T-cell (primary cell): ENCODE measurements around the gene SRGAP1. TPM values are rescaled to one million over a fixed set of nuclear protein-coding genes. Genes with fewer than 3 reads are reported as not detected.
"Not testable (repeated sequence)": the region's sequence is repeated elsewhere in the genome, so short reads cannot be mapped to it uniquely, and the experiment has no call there.

Experiments
- ATAC-seq, 4 experiments: fragments of 200-7000 bp in 3 of 4; fragments of 150-1000 bp in 1 of 4; cut with Tn5 transposase; replicated peaks in 1 of 4; 1 replicate in 3 of 4; 2 replicates in 1 of 4; pipeline ENCODE4 v1.10.0; 2021; ENCODE audit warnings: moderate library complexity in 3 of 4, mild to moderate bottlenecking in 2 of 4, moderate number of reproducible peaks in 1 of 4
- CTCF ChIA-PET, 2 donors: fragments of 300-600 bp; sonication (Branson Sonifier 250); formaldehyde crosslinking; loops; one replicate each; lab custom pipeline; 2022; ENCODE audit warnings: antibody characterized with exemption in 2 of 2; lab: Charles Lee
- POLR2A ChIA-PET, 2 donors: fragments of 300-600 bp; sonication (Branson Sonifier 250); formaldehyde crosslinking; loops; one replicate each; lab custom pipeline; 2022; ENCODE audit warnings: antibody characterized with exemption in 2 of 2; lab: Charles Lee
- DNase-seq, 35 experiments: peaks; one replicate each; pipeline versions ENCODE4 v3.0.0 to v3.0.0-alpha.2; 2013 to 2023
- H3K27ac ChIP-seq: one replicate; pipeline ENCODE4 v1.5.1; 2013; ENCODE audit warnings: low read length
- H3K27me3 ChIP-seq, 2 experiments: replicated peaks in 1 of 2; 1 replicate in 1 of 2; 2 replicates in 1 of 2; pipeline versions ENCODE4 v1.6.1 to v1.7.0; 2013; ENCODE audit warnings: low read length in 1 of 2, mixed read lengths in 1 of 2; ENCODE audit not compliant: control insufficient read depth in 2 of 2, insufficient read depth in 2 of 2; ENCODE audit errors: extremely low read depth in 1 of 2
- H3K36me3 ChIP-seq, 2 donors: 1 replicate in 1 of 2; 2 replicates in 1 of 2; pipeline versions ENCODE4 v1.6.1 to v1.7.0; 2013; ENCODE audit warnings: low read length in 1 of 2; ENCODE audit not compliant: control insufficient read depth in 2 of 2, insufficient read depth in 1 of 2; ENCODE audit errors: extremely low read depth in 1 of 2
- H3K4me1 ChIP-seq, 2 experiments: 1 replicate in 1 of 2; 2 replicates in 1 of 2; pipeline versions ENCODE4 v1.6.1 to v1.7.0; 2013; ENCODE audit warnings: low read length in 2 of 2, mixed read lengths in 1 of 2; ENCODE audit not compliant: insufficient read depth in 2 of 2, control insufficient read depth in 1 of 2; ENCODE audit errors: extremely low read depth in 1 of 2
- H3K4me3 ChIP-seq, 2 donors: 1 replicate in 1 of 2; 2 replicates in 1 of 2; pipeline versions ENCODE4 v1.5.1 to v1.7.0; 2013; ENCODE audit warnings: mild to moderate bottlenecking in 2 of 2, low read length in 1 of 2, moderate library complexity in 1 of 2; ENCODE audit not compliant: control insufficient read depth in 1 of 2; ENCODE audit errors: extremely low read depth in 1 of 2
- H3K9me3 ChIP-seq: 2 replicates; pipeline ENCODE4 v1.7.0; 2013
- H3K27ac Mint-ChIP-seq, 2 donors: one replicate each; pipeline ENCODE4 v1.8.0; 2020 to 2021; ENCODE audit warnings: mild to moderate bottlenecking in 2 of 2, mixed read lengths in 2 of 2
- H3K27me3 Mint-ChIP-seq, 2 donors: one replicate each; pipeline ENCODE4 v1.8.0; 2021 to 2022; ENCODE audit warnings: mixed read lengths in 2 of 2
- H3K36me3 Mint-ChIP-seq: one replicate; pipeline ENCODE4 v1.8.0; 2021; ENCODE audit warnings: mixed read lengths
- H3K4me1 Mint-ChIP-seq, 3 donors: one replicate each; pipeline ENCODE4 v1.8.0; 2020 to 2022; ENCODE audit warnings: mixed read lengths in 3 of 3, mild to moderate bottlenecking in 1 of 3
- H3K4me3 Mint-ChIP-seq, 3 donors: one replicate each; pipeline ENCODE4 v1.8.0; 2020 to 2022; ENCODE audit warnings: mild to moderate bottlenecking in 3 of 3, mixed read lengths in 3 of 3, moderate library complexity in 3 of 3
- H3K9me3 Mint-ChIP-seq, 3 donors: one replicate each; pipeline ENCODE4 v1.8.0; 2020 to 2022; ENCODE audit warnings: mixed read lengths in 3 of 3
- WGBS: methylation state at CpG from one replicate; pipeline ENCODE4 v1.1.5; 2013; ENCODE audit warnings: missing lambda C conversion rate; ENCODE audit not compliant: insufficient coverage; 5-methylcytosine and 5-hydroxymethylcytosine counted together
- total RNA-seq, 35 experiments: library from RNA in 6 of 35; stranded (reverse) in 6 of 35; fragments of 120-200 nt in 1 of 35; gene quantifications; one replicate each; pipeline versions ENCODE4 v1.2.1 to v1.2.4 and lab custom pipeline; 2013 to 2026

SRGAP1 gene
- total RNA-seq, 5 donors from 2014 or later (not counting 1 experiment from before 2014, with no cell fraction given): 0.07 to 0.38 (median 0.17) TPM; not detected in 1

DNA sequence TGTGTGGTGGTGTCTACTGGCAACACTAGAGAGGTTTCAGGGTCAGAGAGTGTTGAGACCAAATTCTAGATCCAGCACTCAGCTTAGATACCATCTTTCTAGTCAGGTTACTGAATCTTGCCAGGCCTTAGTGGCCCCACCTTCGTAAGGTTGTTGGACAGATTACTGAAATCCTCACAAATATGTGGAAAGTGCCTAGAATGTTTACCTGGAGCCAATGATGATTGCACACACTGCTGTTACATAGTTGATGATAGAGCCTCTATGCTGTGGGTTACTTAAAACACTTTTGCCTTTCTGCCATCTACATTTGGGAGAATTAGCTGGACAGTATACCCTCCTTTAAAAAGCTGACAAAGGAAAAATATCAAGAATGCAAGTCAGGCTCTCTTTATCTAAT lies 33.2 kb downstream of the SRGAP1 start:
- Histone ChIP-seq H3K27ac (no peak overlapping the region), H3K4me1 (no peaks in the 10 kb centered on the region), H3K9me3 (no peaks in the 10 kb centered on the region), H3K36me3 (no peaks in the 10 kb centered on the region), H3K4me3 (no peak overlapping the region), H3K27me3 (peaks cover 0 to 3% of the 10 kb centered on the region in 2 experiments)
- Mint-ChIP-seq H3K27ac (no peak overlapping the region), H3K4me1 (no peaks in the 10 kb centered on the region), H3K4me3 (no peak overlapping the region), H3K27me3 (peaks cover 3 to 25% of the 10 kb centered on the region in 2 donors), H3K36me3 (no peaks in the 10 kb centered on the region), H3K9me3 (no peaks in the 10 kb centered on the region)
- ATAC-seq (no peak), DNase-seq (no peak)
- ChIA-PET POLR2A (no interaction called here), CTCF (no interaction called here)
- WGBS: no CpG with 5 or more reads among the region's 1 CpG

DNA sequence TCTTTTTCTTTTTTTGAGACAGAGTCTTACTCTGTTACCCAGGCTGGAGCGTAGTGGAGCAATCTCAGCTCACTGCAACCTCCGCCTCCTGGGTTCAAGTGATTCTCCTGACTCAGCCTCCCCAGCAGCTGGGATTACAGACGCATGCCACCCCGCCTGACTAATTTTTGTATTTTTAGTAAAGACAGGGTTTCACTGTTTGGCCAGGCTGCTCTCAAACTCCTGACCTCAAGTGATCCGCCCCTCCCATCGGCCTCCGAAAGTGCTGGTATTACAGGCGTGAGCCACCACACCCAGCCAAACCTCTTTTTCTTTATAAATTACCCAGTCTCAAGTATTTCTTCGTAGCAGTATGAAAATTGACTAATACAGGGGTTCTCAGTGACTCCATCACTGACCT lies 35.7 kb downstream of the SRGAP1 start:
- H3K4me3 Mint-ChIP-seq, H3K4me1 ChIP-seq, H3K4me3 ChIP-seq, H3K9me3 Mint-ChIP-seq, H3K4me1 Mint-ChIP-seq, ATAC-seq, CTCF ChIA-PET, H3K27me3 ChIP-seq, H3K36me3 Mint-ChIP-seq, H3K36me3 ChIP-seq, H3K27ac Mint-ChIP-seq, DNase-seq, H3K9me3 ChIP-seq, POLR2A ChIA-PET, H3K27ac ChIP-seq: not testable (repeated sequence)
- WGBS: 91% methylated on average over 4 of the region's 9 CpGs
- H3K27me3 Mint-ChIP-seq: peaks cover 0 to 15% of the 10 kb centered on the region in 2 donors

DNA sequence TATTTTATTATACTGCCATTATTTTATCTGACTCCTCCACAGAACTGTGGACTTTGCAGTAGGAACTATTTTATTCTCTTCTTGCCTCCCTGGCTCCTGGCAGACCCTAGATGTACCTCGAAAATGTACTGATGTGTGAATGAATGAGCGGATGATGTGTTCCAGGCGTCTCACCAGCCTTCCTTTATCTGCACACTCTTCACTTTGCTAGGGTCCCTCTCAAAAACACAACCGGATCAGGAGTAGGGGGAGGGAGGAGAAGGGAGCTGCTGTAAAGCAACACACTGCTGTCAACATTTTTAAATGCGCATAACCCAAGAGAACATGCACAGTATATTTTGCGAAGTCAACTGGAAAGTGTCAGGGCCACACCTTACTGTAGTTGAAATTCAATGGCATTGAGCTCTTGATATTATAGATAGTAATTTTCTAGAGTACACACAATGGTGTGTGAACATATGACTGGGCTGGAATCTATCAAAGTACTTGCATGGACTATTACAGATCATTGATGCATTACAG lies 36.3 kb downstream of the SRGAP1 start:
- CTCF ChIA-PET: no interaction called here
- Histone ChIP-seq H3K4me1 (no peaks in the 10 kb centered on the region), H3K36me3 (no peaks in the 10 kb centered on the region), H3K9me3 (no peaks in the 10 kb centered on the region), H3K27me3 (peaks cover 0 to 3% of the 10 kb centered on the region in 2 experiments), H3K4me3 (no peak overlapping the region), H3K27ac (no peak overlapping the region)
- WGBS: 100% methylated on average over 1 of the region's 6 CpGs
- Mint-ChIP-seq H3K27me3 (peaks cover 0 to 15% of the 10 kb centered on the region in 2 donors), H3K4me1 (no peaks in the 10 kb centered on the region), H3K9me3 (no peaks in the 10 kb centered on the region), H3K4me3 (no peak overlapping the region), H3K36me3 (no peaks in the 10 kb centered on the region), H3K27ac (no peak overlapping the region)
- no peak for DNase-seq
- ATAC-seq: no peak
- POLR2A ChIA-PET: no interaction called here

DNA sequence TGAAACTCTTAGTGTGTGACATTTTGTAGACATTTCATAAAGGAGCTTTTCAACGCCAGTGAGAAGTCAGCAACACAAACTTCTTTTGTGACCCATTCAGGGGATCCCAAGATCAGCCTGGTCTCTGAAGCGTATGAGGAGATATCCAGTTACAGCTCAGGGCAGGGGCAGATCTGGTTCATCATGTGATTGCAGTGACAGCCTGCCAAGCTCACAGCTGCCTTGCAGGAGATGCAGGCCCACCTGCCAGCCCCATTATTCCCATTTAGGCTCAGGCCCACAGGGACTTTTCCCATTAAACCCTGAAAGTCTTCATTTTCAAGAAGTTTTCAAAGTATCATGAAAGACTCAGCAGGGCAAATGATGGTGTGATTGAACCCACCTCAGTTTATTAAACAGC lies 38.3 kb downstream of the SRGAP1 start:
- Mint-ChIP-seq H3K27ac (no peak overlapping the region), H3K4me3 (no peak overlapping the region), H3K4me1 (no peaks in the 10 kb centered on the region), H3K36me3 (no peaks in the 10 kb centered on the region), H3K9me3 (no peaks in the 10 kb centered on the region), H3K27me3 (peaks cover 0 to 19% of the 10 kb centered on the region in 2 donors)
- DNase-seq (no peak), ATAC-seq (no peak)
- no peaks in the 10 kb centered on the region for H3K4me1 ChIP-seq
- H3K27ac ChIP-seq: no peak overlapping the region
- H3K36me3 ChIP-seq: no peaks in the 10 kb centered on the region
- H3K27me3 ChIP-seq: peaks cover 0 to 2% of the 10 kb centered on the region in 2 experiments
- 94% methylated on average over 2 of the region's 2 CpGs for WGBS
- ChIA-PET CTCF (no interaction called here), POLR2A (no interaction called here)
- H3K4me3 ChIP-seq: no peak overlapping the region
- H3K9me3 ChIP-seq: no peaks in the 10 kb centered on the region

DNA sequence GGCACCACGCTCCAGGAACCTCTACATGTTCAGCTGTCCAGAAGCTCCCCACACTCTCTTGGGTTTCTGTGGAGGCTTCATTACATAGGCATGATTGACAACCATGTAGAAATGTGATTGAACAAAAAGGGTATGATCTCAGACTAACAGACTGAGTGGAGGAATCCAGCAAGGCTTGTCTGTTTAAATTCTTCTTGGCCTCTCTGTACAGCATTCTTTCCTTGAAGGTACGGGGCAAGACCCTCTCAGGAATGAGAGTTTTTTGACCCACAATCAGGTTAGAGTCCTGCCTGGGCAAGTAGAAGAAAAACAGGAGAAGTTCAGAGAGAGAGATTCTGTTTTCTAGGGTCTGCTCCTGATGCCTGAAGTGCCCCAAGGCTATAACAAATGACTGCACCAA lies 40.9 kb downstream of the SRGAP1 start:
- Histone ChIP-seq H3K4me1 (no peaks in the 10 kb centered on the region), H3K9me3 (no peaks in the 10 kb centered on the region), H3K36me3 (no peaks in the 10 kb centered on the region), H3K4me3 (no peak overlapping the region), H3K27me3 (peaks cover 0 to 7% of the 10 kb centered on the region in 2 experiments), H3K27ac (no peak overlapping the region)
- Mint-ChIP-seq H3K4me3 (no peak overlapping the region), H3K4me1 (no peaks in the 10 kb centered on the region), H3K36me3 (no peaks in the 10 kb centered on the region), H3K9me3 (no peaks in the 10 kb centered on the region), H3K27ac (no peak overlapping the region), H3K27me3 (peaks cover 5 to 13% of the 10 kb centered on the region in 2 donors)
- CTCF ChIA-PET: no interaction called here
- ATAC-seq (no peak), DNase-seq (no peak)
- WGBS: no CpG with 5 or more reads among the region's 2 CpGs
- POLR2A ChIA-PET: interaction anchor here in 1 of 2 donors (0.5 kb wide), 1 partner anchor 84 kb away, joined by 5 read pairs; no protein-coding TSS in a partner anchor

DNA sequence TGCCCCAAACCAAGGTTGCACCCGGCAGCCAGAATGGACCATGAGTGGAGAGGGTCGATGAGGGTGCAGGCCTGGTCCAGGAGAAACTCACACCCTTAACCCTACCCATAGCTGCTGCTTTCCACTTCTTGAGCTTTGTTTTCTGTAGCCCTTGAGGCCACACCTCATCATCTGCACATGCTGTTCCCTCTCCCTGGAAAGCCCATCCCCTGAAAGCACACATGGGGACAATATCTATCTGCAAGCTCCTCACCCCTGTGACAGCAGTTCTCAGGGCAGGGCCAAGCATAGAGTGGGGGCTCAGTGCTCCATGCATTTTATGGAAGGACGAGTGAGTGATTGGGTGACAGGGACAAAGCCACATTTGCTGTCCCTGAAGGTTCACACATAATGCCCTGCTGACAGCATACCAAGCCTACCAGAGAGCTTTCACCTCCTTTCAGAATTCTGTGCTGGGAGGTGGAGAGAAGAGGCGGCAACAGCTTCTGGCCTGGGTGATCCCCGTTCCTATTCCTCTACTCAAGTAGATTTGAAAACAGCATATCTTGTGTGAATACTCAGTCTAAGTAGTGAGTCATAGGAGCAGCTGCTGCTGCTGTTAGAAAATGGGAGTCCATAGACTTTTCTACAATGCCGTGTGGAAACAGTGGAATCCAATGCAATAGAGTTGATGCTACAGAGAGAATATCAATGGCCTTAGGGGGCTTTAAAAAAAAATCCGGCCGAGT lies 44.6 kb downstream of the SRGAP1 start:
- Mint-ChIP-seq H3K4me1 (no peaks in the 10 kb centered on the region), H3K27ac (no peak overlapping the region), H3K4me3 (no peak overlapping the region), H3K27me3 (peaks cover 6 to 14% of the 10 kb centered on the region in 2 donors), H3K9me3 (no peaks in the 10 kb centered on the region), H3K36me3 (no peaks in the 10 kb centered on the region)
- Histone ChIP-seq H3K4me1 (no peaks in the 10 kb centered on the region), H3K27ac (no peak overlapping the region), H3K36me3 (no peaks in the 10 kb centered on the region), H3K4me3 (no peak overlapping the region), H3K9me3 (no peaks in the 10 kb centered on the region), H3K27me3 (peaks cover 0 to 9% of the 10 kb centered on the region in 2 experiments)
- ChIA-PET CTCF (interaction anchor here in 1 of 2 donors (0.6 to 1.1 kb wide), 2 partner anchors 9 to 355 kb away, joined by 3 to 4 read pairs; no protein-coding TSS in a partner anchor), POLR2A (no interaction called here)
- DNase-seq: no peak
- no peak for ATAC-seq
- 100% methylated on average over 2 of the region's 8 CpGs for WGBS
